MM.1S (cell line): ENCODE results near the gene PRKCA.

Source experiments
- EZH2 ChIP-seq: fragments of 300-600 bp; sonication (generic); optimal IDR thresholded peaks from 2 replicates; pipeline ENCODE3; 2017; ENCODE audit warnings: low read depth, mild to moderate bottlenecking, antibody characterized with exemption, low read length, mixed read lengths
- EZH2phosphoT487 ChIP-seq: fragments of 300-600 bp; sonication (generic); IDR thresholded peaks from 2 replicates; pipeline ENCODE4 v1.6.1; 2018; ENCODE audit warnings: antibody characterized with exemption, low read length
- TF ChIP-seq, protein P1 (sequence below): fragments of 300-600 bp; sonication (generic); IDR thresholded peaks from 2 replicates; pipeline ENCODE4 v1.5.1; 2016; ENCODE audit warnings: antibody characterized with exemption, low read length, mixed read lengths

DNA sequence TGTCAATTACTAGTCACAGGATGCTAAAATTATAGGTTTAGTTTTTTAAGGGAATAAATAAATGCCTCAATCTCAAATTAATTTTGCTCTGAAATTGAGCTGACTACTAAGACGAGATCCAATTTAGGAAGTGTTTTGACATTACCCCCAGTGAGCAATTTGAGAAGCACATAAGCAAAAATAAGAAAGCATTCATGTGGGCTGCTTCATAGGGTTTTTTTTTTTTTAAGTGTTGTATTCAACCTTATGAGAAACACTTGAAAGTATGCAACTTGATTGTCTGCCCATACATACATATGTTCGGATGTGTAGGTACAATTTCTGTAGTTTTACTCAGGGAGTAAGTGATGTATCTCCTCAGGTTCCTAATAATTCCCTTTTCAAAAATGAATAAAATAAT lies 77.6 kb downstream of the PRKCA start:
- TF ChIP-seq, protein P1, sequence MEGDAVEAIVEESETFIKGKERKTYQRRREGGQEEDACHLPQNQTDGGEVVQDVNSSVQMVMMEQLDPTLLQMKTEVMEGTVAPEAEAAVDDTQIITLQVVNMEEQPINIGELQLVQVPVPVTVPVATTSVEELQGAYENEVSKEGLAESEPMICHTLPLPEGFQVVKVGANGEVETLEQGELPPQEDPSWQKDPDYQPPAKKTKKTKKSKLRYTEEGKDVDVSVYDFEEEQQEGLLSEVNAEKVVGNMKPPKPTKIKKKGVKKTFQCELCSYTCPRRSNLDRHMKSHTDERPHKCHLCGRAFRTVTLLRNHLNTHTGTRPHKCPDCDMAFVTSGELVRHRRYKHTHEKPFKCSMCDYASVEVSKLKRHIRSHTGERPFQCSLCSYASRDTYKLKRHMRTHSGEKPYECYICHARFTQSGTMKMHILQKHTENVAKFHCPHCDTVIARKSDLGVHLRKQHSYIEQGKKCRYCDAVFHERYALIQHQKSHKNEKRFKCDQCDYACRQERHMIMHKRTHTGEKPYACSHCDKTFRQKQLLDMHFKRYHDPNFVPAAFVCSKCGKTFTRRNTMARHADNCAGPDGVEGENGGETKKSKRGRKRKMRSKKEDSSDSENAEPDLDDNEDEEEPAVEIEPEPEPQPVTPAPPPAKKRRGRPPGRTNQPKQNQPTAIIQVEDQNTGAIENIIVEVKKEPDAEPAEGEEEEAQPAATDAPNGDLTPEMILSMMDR, result no peak
- TF ChIP-seq EZH2 (no peak), EZH2phosphoT487 (no peak)
